PC-3 (cell line): ENCODE data around the gene CFAP157. TPM values are rescaled to one million over a fixed set of nuclear protein-coding genes. Genes with fewer than 3 reads are reported as not detected.

Experiments
- ATAC-seq: fragments of 200-7000 bp; cut with Tn5 transposase; 2 replicates; pipeline ENCODE4 v1.9.1; 2020; ENCODE audit warnings: mild to moderate bottlenecking, moderate library complexity
- BruUV-seq: library from RNA; stranded (reverse); fragments of 400-500 nt; replicated peaks from 2 replicates; lab custom pipeline; 2021; lab: Mats Ljungman, UMichigan
- CTCF ChIA-PET: fragments of 300-600 bp; sonication (Branson Sonifier 250); formaldehyde crosslinking; loops from one replicate; lab custom pipeline; 2022; ENCODE audit warnings: antibody characterized with exemption; lab: Charles Lee
- POLR2A ChIA-PET: fragments of 300-600 bp; sonication (Branson Sonifier 250); formaldehyde crosslinking; loops from one replicate; lab custom pipeline; 2022; ENCODE audit warnings: antibody characterized with exemption; ENCODE audit not compliant: unreplicated experiment; lab: Charles Lee
- DNase-seq: peaks from one replicate; pipeline ENCODE4 v3.0.0-alpha.2; 2015
- H2AFZ ChIP-seq: fragments of 300-600 bp; sonication (generic); 2 replicates; pipeline ENCODE4 v1.6.0; 2016; ENCODE audit warnings: antibody characterized with exemption, low read length
- H3F3A ChIP-seq: fragments of 300-600 bp; sonication (generic); one replicate; pipeline ENCODE4 v1.6.0; 2017; ENCODE audit warnings: antibody characterized with exemption, low read length, control low read depth, mild to moderate bottlenecking; ENCODE audit not compliant: unreplicated experiment
- H3K27ac ChIP-seq: fragments of 300-600 bp; sonication (generic); 2 replicates; pipeline ENCODE4 v1.5.1; 2016; ENCODE audit warnings: mild to moderate bottlenecking, low read length
- H3K27me3 ChIP-seq: fragments of 300-600 bp; sonication (generic); 2 replicates; pipeline ENCODE4 v1.6.1; 2016; ENCODE audit warnings: low read length, mixed read lengths
- H3K36me3 ChIP-seq: fragments of 300-600 bp; sonication (generic); 2 replicates; pipeline ENCODE4 v1.6.1; 2016; ENCODE audit warnings: low read depth, mixed run types, low read length, mixed read lengths
- H3K4me1 ChIP-seq: fragments of 300-600 bp; sonication (generic); 2 replicates; pipeline ENCODE4 v1.5.1; 2016; ENCODE audit warnings: low read length; ENCODE audit not compliant: insufficient read depth
- H3K4me2 ChIP-seq: fragments of 300-600 bp; sonication (generic); 2 replicates; pipeline ENCODE4 v1.6.0; 2016; ENCODE audit warnings: low read length
- H3K4me3 ChIP-seq: fragments of 300-600 bp; sonication (generic); 2 replicates; pipeline ENCODE4 v1.5.1; 2016; ENCODE audit warnings: mild to moderate bottlenecking, low read length, mixed read lengths
- H3K79me2 ChIP-seq: fragments of 300-600 bp; sonication (generic); 2 replicates; pipeline ENCODE4 v1.6.1; 2017; ENCODE audit warnings: low read length, mixed read lengths
- H3K9ac ChIP-seq: fragments of 300-600 bp; sonication (generic); 2 replicates; pipeline ENCODE4 v1.6.0; 2016; ENCODE audit warnings: mild to moderate bottlenecking, low read length
- H3K9me2 ChIP-seq: fragments of 300-600 bp; sonication (generic); replicated peaks from 2 replicates; pipeline ENCODE4 v1.6.1; 2016; ENCODE audit warnings: mixed run types, low read length, mixed read lengths
- H3K9me3 ChIP-seq: fragments of 300-600 bp; sonication (generic); 2 replicates; pipeline ENCODE4 v1.6.1; 2016; ENCODE audit warnings: low read length, mixed read lengths
- H4K20me1 ChIP-seq: fragments of 300-600 bp; sonication (generic); 2 replicates; pipeline ENCODE4 v1.6.1; 2016; ENCODE audit warnings: low read length, mixed read lengths
- CTCF ChIP-seq: fragments of 300-600 bp; sonication (generic); conservative IDR thresholded peaks from 2 replicates; pipeline ENCODE4 v1.5.1; 2017; ENCODE audit warnings: antibody characterized with exemption, low read depth, mild to moderate bottlenecking, low read length
- EZH2 ChIP-seq: fragments of 300-600 bp; sonication (generic); IDR thresholded peaks from one replicate; pipeline ENCODE4 v1.6.1; 2017; ENCODE audit warnings: antibody characterized with exemption, mild to moderate bottlenecking, low read length; ENCODE audit not compliant: unreplicated experiment
- EZH2phosphoT487 ChIP-seq: fragments of 300-600 bp; sonication (generic); IDR thresholded peaks from 2 replicates; pipeline ENCODE4 v1.6.1; 2018; ENCODE audit warnings: mild to moderate bottlenecking, antibody characterized with exemption, low read length, borderline replicate concordance
- intact Hi-C: fragments of 100-400 bp; cut with micrococcal nuclease; formaldehyde crosslinking; loops from 2 replicates; pipeline ENCODE4 v1.9.0; 2023
- total RNA-seq: library from RNA; depleted of rRNA; stranded (reverse); fragments of >200 nt; gene quantifications from 2 replicates; pipeline ENCODE4 v1.2.3, GENCODE V29; 2014

CFAP157 gene
- total RNA-seq, 1 experiment from 2014 or later: not detected

- POLR2A ChIA-PET: no interaction called here
- no peak overlapping the region for H3K27ac ChIP-seq
- CTCF ChIA-PET: no interaction called here
- H3K4me2 ChIP-seq: no peak overlapping the region
- H4K20me1 ChIP-seq: no peaks in the 10 kb centered on the region
- TF ChIP-seq CTCF: no peak
- no peak for TF ChIP-seq EZH2
- TF ChIP-seq EZH2phosphoT487: no peak
- no peak overlapping the region for H3K9ac ChIP-seq
- H3K9me2 ChIP-seq: no peaks in the 10 kb centered on the region
- no peak for DNase-seq
- no peak overlapping the region for H2AFZ ChIP-seq
- no peaks in the 10 kb centered on the region for H3K27me3 ChIP-seq
- no peaks in the 10 kb centered on the region for H3K9me3 ChIP-seq
- no peak overlapping the region for H3K4me3 ChIP-seq
- intact Hi-C loops: no loop called here
- no peak for ATAC-seq
- no peaks in the 10 kb centered on the region for H3K79me2 ChIP-seq
- no peaks in the 10 kb centered on the region for H3F3A ChIP-seq
- peaks cover 2% of the 10 kb centered on the region for H3K4me1 ChIP-seq
- H3K36me3 ChIP-seq: no peaks in the 10 kb centered on the region
- BruUV-seq: no TSS peak
Measured at GRCh38 chr9:127728808-127729207, 22.0 kb downstream of the CFAP157 start.

- CTCF ChIA-PET: no interaction called here
- Histone ChIP-seq H3K9me2 (no peaks in the 10 kb centered on the region), H3K9ac (no peak overlapping the region), H3K4me2 (no peak overlapping the region), H3K36me3 (no peaks in the 10 kb centered on the region), H3K4me3 (no peak overlapping the region), H3K79me2 (no peaks in the 10 kb centered on the region), H3K27me3 (no peaks in the 10 kb centered on the region), H3F3A (no peaks in the 10 kb centered on the region), H3K9me3 (no peaks in the 10 kb centered on the region), H3K4me1 (peaks cover 8% of the 10 kb centered on the region), H4K20me1 (no peaks in the 10 kb centered on the region), H3K27ac (no peak overlapping the region), H2AFZ (no peak overlapping the region)
- intact Hi-C loops: no loop called here
- TF ChIP-seq EZH2phosphoT487 (no peak), EZH2 (no peak), CTCF (no peak)
- BruUV-seq: no TSS peak
- POLR2A ChIA-PET: no interaction called here
- DNase-seq: no peak
- no peak for ATAC-seq
Measured at GRCh38 chr9:127729522-127730256, 22.9 kb downstream of the CFAP157 start.

- CTCF ChIA-PET: no interaction called here
- Histone ChIP-seq H3K27me3 (no peaks in the 10 kb centered on the region), H3K9me2 (no peaks in the 10 kb centered on the region), H3K4me3 (no peak overlapping the region), H3K27ac (no peak overlapping the region), H3F3A (no peaks in the 10 kb centered on the region), H3K9ac (no peak overlapping the region), H4K20me1 (no peaks in the 10 kb centered on the region), H3K36me3 (no peaks in the 10 kb centered on the region), H3K4me2 (no peak overlapping the region), H3K79me2 (no peaks in the 10 kb centered on the region), H3K4me1 (peaks cover 8% of the 10 kb centered on the region), H3K9me3 (no peaks in the 10 kb centered on the region), H2AFZ (no peak overlapping the region)
- TF ChIP-seq EZH2phosphoT487 (no peak), CTCF (no peak), EZH2 (no peak)
- intact Hi-C loops: no loop called here
- no TSS peak for BruUV-seq
- DNase-seq: no peak
- POLR2A ChIA-PET: no interaction called here
- ATAC-seq: no peak
Measured at GRCh38 chr9:127730262-127730661, 23.5 kb downstream of the CFAP157 start.
